HG02763 (cell line): ENCODE results near the gene POU5F2.

Experiments
- ATAC-seq: cut with Tn5 transposase; IDR thresholded peaks from one replicate; pipeline ENCODE4 v1.9.1; 2021; ENCODE audit warnings: mild to moderate bottlenecking, moderate library complexity; ENCODE audit not compliant: unreplicated experiment

POU5F2 gene

DNA sequence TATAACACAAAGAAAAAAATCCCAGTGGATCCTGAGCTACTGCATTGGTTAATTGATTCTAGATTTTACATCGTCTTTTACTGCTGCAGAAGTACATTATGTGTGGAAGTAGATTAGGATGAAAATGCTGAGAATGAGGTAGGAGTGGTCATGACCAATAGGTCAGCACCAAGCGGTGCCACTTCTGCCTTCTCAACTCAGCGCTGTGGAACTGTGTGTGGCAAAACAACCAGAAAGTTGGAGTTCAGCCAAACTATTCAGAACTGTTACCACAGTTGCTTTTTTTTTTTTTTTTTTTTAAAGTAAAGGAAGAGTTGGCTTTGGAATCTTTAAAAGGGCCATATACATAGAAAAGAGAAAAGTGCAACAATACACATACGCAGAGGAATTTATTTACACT lies 24.2 kb downstream of the POU5F2 start:
- ATAC-seq: no peak

DNA sequence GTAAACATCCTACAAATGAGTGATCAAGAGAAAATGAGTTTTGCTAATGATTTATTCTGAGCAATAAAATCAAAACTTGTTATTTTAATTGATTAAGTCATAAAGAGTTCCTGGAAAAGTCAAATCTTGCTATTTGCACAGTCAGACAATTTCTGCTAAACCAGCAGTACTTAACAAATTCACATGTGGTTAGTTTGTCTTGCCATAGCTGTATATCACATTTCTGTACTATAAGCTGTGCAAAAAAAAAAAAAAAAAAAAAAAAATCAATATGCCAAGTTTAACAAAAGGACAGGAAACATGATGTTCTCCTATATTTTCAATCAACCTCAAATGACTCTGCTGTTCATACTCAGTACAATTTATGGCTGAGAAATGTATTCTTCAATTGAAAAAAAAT lies 24.9 kb downstream of the POU5F2 start:
- ATAC-seq: no peak

DNA sequence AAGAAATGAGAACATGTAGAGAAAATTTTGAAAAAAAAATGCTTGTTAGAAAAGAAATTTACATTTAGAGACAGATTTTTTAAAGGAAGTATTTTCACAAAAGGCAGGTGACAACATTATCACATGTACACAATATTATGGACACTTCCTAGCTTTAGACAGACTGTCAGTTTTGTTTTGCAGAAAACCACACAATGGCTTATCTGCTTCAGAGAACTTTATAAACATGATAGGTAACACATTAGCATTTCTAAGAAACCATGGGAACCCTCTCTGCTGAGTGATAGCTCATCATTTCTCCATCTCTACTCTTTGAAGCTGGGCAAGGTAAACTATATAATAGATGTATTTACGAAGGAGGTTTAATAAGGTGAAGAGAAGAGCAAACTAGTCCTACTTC lies 25.6 kb downstream of the POU5F2 start:
- no peak for ATAC-seq

DNA sequence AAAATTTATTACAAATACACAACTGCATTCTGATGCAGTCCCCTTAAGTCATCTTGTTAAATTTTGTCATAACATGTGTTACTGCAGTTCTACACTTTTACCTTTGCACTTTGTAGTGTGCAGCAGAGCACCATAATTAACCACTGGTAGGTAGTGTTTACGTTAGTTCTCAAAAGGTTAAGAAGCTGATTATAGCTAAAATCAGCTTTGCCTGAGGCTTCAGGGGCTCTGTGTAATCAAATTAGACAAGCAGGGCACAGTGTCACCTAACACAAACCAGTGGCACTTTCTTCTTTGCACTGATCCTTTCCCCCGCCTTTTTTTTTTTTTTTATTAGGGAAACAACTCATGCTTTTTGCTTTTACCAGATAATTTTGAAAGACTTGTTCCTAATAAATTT lies 26.1 kb downstream of the POU5F2 start:
- no peak for ATAC-seq

DNA sequence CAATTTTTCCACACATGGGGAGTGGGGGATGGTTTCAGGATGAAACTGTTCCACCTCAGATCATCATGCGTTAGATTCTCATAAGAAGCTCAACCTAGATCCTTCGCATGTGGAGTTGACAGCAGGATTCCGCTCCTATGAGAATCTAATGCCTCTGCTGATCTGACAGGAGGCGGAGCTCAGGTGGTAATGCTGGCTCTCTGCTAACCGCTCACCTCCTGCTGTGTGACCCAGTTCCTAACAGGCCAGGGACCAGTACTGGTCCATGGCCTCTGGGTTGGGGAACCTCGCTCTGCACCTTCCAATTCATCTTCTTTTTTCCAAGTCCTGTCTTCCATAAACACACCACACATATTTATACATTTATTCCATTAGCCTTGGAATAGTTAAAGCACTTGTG lies 33.0 kb downstream of the POU5F2 start:
- ATAC-seq: no peak

DNA sequence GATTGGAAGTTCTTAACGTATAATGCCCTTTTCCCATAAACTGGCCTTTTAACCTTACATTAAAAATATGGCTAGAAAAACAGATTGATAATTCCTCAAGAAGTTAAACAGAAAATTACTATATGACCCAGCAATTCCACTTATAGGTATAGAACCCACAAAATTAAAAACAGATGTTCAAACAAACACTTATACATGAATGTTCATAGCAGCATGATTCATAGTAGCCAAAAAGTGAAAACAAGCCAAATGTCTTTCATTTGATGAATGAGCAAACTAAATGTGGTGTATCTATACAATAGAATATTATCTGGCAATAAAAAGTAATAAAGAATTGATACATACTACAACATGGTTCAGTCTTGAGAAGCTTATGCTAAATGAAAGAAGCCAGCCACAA lies 35.5 kb downstream of the POU5F2 start:
- ATAC-seq: no peak

DNA sequence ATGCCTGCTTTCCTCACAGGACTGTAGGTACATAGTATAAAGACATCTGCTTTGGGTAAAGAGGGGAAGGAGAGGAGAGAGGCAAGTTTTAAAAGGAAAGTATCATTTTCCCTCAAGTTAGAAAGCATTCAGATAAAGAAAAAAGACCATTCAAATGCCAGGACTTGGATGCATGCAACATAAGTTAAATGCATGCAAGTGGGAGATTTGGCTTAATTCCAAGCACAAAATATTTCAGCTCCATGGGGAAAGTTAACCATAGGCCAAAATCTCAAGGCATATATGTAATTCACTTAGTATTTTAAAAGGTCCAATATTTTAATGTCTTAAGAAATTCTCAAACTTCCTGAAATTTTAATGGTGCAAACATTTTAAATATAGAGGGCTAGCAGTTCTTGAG lies 36.4 kb downstream of the POU5F2 start:
- no peak for ATAC-seq

DNA sequence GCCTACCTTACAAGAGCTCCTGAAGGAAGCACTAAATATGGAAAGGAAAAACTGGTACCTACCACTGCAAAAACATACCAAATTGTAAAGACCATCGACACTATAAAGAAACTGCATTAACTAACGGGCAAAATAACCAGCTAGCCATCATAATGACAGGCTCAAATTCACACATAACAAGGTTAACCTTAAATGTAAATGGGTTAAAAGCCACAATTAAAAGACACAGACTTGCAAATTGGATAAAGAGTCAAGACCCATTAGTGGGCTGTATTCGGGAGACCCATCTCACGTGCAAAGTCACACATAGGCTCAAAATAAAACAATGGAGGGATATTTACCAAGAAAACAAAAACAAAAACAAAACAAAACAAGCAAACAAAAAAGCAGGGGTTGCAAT lies 49.4 kb downstream of the POU5F2 start:
- ATAC-seq: no peak
